HS-27A (cell line): ENCODE results near the gene SAMD5.

Experiments used
- DNase-seq: peaks from one replicate; pipeline ENCODE4 v3.0.0-alpha.2; 2012; ENCODE audit warnings: low read depth, missing footprints

The SAMD5 gene

DNA sequence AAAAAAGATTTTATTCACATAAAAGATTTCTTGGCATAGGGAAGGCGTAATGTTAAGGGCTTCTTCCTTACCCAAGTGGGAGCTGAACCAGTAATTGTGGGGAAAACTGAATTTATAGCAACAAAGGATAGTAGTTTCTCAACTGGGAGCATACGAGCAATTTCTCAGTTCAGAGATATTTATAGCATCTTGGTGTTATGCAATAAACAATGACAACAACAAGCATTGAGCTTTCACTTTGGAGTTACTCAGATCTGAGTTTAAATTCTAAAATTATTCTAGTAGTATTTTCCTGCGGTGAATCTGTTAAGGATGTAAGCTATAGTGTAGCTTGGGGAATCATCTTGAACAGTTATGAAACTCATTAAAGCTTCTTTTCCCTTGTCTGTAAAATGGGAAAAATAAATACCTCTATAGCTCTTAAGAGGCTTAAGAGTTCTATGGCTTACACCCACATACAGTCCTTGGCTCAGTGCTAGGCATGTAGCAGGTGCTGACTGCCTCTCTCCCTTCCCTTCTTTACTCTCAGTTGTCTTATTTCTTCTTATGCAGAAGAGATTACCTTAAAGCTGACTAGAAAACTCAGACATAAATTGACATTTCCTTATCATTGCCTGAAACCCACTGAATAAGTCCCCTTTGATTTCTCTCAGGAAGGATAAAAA, 58.8 kb downstream of the SAMD5 start:
- no peak for DNase-seq

DNA sequence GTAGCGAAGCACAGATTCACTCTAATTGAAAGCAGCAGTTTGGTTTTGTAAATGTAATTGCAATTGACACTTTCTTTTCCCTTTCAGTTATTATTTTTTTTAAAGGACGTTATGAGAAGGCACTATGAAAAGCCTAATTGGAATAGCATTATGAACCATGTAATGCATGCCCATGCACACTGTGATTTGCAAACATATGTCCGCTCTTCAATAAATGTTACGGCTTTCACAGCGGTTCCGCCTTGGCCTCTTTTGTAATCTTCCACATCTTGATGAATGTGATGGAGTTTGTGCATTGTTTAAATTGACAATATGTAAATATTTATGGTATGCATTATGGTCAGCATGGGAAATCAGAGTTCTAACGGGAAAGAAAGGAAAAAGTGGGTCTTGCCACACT, 61.3 kb downstream of the SAMD5 start:
- no peak for DNase-seq

DNA sequence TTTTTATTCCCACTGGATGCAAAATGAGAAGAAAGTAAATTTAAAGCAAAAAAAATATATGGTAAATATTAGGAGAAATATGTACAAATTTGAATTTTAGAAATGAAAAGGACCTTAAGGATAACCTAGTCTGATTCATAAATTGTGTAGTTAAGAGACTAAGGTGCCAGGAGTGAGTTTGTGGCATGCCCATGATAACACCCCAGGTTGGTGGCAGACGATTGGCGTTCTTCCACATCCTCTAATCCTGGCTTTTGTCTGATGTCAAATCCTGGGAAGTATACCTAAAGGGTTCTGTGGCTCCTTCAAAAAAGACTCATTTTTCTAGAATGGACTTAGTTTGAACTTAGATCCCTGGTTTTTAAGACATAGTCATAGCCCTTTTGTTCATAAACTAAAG, 62.2 kb downstream of the SAMD5 start:
- DNase-seq: no peak

DNA sequence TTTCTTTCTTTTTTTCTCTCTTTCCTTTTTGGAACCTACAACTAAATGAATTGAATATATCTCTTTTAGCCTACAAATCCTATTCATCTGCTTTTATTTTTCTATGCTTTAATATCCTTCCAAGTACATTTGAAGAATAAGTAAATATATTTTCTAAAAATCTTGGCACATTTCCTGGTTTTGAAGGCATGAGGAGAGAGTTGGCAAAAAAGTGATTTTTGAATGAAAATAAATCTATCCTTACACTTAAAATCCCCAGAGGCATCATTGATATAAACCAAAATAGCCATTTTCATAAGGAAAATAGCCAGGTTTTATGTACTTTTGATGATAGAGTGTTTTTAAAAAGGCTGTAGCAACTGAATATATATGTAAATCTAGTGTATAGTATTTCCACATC, 69.0 kb downstream of the SAMD5 start:
- DNase-seq: no peak

DNA sequence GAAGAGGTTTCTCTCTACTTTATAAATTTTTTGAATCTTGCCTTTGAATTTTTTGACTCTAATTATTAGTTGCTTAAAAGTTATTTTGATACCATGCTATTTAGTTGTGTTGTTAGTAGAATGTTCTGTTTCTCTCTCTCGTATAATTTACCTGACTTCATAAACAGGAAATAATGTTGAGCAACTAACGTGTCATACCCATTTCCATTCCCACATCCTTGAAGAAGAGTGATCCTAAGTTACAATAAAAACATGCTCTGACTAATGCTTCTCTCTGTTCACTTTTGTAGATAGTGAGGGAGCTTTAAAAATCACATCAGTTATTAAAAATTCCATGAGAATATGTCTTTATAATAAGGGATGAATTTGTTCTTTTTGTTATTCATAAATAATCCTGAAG, 69.7 kb downstream of the SAMD5 start:
- DNase-seq: no peak

DNA sequence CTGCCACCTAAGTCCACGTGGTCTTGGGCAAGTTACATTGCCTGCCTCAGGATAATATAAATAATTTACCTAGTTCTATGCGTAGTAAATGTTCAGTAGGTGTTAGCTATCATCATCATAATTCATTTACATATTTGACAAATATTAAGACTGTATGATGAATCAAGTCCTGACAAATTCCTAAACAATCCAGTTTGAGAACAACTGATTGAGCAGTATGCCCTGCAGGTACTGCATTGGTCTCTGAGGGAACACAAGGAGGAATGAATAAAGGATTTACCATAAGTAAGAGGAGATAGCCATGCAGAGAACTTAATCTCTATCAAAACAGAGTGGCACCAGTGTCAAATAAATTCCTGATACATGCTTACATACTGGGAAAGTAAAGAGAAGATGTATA, 70.4 kb downstream of the SAMD5 start:
- no peak for DNase-seq

DNA sequence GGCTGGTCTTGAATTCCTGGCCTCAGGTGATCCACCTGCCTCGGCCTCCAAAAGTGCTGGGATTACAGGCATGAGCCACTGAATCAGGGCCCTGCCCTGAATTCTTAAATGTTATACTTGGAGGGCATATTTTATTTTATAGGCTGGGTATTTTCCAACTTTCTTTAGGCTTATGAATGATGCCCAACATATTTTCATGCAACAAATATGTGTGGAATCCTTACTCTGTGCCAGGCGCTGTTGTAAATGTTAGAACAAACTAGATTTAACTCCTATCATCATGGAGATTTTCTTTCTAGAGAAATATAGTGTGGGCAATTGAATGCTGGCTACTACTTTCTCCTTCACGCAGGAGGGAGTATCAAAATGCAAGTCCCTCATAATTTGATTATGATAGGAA, 71.2 kb downstream of the SAMD5 start:
- DNase-seq: peak; percentile 30

DNA sequence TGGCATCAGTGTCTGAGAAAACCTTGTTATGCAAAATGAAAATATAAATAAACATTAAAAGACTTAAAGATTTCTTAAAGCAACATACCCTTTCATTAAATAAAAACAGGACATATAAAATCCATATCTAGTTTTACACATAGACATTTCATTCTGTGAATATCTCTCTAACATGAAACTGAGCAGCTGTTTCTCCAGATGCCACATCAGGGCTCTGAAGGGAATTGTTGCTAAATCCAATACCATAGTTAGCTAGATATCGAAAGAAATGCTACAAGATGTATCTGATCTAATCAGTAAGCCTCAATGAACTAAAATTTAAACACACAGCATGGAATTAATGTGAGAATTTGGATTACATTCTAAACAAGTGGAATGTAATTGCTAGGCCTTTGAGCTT, 74.5 kb downstream of the SAMD5 start:
- DNase-seq: no peak

DNA sequence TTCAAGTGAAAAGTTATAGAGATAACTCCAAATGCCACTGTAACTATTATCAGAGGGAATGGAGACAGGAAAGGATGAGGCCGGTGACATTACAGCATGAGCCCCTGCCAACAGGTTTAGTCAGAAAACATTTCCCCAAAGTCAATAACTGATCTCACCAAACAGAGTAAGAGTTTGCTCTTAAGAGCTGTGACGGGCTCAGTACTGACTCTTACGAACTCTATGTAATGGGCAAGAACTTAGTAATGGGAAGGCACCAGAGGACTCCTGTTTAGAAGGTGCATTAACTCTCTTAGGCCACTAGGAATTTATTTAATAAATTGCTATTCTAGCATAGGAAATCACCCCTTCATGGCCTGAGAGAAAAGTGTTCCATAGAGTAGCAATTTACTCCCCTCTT, 76.8 kb downstream of the SAMD5 start:
- DNase-seq: no peak

DNA sequence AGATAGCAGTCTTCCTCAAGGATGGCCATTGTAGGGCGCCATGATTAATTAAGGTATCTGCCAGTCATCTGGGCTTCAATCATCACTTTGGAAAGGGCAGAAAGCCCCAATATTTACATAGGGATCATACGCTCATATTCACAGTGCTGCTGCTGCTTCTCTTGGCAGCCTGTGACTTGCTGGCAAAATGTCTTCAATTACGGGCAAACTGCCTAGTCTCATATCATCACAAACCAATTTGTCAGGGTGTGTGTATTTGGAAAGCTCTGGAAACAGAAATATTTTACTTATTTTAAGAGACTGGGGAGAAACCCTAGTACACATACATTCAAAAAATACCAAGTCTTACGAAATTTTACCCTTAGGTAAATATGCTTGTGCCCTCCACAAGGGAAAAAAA, 77.6 kb downstream of the SAMD5 start:
- no peak for DNase-seq

DNA sequence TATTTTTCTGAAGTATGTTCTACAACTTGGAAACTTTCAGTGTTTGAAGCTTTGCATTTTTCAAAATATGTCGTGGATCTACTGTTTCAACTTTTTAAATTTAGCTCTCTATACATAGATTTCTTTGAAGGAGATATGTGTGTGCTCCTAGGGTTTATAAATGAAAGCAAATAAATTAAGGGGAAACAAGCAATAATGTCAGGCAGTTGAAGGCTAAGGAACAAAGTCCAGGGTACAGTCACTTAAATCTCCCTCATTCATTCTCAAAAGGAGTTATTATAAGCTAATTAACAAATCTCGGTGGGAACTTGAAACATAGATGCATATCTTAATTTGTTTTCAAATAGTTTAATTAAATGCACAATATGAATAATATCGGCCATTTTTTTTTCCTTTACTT, 79.4 kb downstream of the SAMD5 start:
- no peak for DNase-seq

DNA sequence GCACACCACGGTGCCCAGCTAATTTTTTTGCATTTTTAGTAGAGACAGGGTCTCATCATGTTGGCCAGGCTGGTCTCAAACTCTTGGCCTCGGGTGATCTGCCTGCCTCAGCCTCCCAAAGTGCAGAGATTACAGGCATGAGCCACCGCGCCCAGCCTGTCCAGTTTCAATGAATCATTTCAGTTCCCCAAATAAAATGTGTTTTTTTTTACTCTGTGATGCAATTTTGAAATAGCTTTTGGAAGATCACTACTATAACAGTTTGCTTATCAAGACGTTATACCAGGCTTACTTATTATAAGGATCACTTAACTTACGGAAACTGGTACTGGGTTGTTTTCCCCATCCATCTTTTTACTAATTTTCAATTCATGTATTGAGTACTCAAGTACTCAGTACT, 80.0 kb downstream of the SAMD5 start:
- DNase-seq: no peak

DNA sequence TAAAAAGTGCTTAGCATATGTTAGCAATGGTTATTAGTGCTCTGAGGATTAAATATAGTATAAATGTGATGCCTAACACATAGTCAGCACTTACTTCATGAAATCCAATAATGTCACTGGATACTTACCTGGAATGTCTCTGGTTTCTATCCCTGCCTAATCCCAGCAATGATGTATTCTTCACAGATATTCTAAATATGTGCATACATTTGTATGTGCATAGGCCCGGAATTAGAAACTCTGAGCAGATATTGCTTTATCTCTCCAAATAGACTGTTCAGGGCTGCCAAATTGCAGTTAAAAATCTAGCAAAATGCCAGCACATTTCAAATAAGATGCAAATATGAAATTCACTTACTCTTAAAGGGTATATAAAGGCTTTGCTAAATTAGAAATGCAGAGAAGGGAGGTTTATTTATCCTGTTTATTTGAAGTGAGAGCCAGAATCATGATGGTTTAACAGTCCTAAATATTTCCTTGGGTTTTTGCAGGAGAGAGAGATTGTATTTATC, 81.3 kb downstream of the SAMD5 start:
- no peak for DNase-seq

DNA sequence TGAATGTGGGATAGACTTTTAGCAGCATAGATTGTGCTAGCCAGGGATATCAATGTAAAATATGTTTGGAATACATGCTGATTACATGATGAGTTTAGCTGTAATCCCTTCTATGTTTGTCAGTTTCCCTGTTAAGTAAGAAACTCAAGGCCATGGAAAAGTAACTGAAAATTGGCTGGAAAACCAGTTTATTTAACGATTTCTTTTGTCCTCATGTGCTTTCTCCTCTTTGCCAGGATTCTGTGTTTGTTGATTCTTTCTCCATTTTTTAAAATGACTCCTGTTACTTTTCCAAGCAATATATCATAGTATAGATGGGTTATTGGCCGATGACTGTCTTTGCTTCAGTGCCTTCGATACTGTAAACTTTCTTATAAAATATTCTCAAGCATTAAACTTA, 87.5 kb downstream of the SAMD5 start:
- no peak for DNase-seq

DNA sequence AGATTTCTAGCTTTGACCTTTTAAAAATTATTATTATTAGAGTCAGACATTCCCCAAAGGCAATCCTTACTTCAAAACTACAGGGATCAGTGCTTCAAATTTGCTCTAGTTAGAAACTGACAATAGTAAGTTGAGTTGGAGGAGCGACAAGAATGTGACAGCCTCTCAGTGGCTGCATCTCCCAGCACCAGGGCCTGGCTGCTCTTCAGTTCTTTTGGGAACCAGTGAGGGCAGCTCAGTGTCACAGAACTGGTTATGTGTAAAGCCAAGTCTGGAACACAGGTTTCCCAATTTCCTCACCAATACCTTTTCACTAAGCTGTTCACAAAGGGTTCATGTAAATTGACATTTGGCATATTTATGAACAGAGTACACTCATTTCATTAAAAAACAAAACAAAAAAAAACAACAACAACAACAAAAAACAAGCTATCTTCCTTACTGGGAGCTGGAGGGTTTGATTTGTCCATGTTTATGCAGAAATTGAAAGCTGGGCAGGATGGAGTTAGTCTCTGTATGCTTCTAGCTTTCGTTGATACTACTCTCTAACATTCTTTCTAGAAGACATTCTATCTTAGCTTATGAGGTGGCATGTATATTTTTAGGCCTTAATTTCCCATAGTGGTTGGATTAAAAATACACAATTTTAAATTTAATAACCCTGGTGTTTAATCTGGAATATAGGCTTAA, 95.0 kb downstream of the SAMD5 start:
- DNase-seq: no peak

DNA sequence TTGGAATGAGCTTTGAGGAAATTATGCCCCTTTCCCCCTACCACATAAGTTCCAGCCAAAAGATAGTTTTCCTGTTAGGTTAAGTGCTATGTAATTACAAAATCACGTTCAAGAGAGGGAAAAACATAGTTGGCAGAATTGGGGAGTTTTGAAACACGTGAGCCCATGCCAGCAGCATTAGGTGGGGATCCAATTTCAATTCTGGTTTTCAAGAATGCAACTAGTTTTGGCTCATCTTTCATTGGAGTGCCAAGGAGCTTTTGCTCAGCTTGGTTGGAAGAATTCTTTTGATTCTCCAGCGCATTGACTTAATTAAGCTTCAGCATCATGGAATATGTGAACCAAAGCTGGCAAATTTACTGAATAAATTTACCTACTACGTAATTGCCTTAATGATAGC, 95.9 kb downstream of the SAMD5 start:
- DNase-seq: no peak

DNA sequence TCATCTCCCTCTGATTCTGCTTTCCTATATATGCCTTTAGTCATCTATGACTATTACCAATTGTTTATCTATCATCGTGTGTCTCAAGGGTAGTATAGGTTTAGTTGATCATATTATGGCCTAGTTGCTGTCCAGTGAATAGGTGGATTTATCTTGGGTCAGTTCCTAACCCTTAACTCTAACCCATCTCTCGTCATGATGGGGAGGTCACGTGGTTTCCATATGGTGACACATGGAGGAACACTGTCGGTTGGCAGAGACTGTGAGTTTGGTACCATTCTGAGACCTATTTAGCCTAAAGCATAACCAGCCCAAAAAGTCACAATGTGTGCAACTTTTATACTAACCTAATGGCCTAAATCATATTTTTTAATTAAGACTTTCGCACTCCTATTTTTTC, 103.5 kb downstream of the SAMD5 start:
- DNase-seq: no peak

DNA sequence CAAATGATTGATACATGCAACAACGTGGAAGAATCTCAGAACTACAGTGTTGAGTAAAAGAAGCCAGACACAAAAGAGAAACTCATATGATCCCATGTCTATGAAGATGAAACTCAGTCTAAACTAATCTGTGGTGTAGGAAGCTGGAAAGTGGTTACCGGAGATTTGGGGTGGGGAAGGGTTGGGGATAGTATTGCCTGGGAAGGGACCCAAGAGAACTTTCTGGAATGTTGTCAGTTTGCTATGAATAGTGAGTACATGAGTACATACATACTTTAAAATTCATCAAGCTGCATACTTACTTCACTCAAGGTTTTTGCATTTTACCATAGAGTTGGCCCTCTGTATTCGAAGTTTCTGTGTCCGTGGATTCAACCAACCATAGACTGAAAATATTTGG, 106.0 kb downstream of the SAMD5 start:
- no peak for DNase-seq

DNA sequence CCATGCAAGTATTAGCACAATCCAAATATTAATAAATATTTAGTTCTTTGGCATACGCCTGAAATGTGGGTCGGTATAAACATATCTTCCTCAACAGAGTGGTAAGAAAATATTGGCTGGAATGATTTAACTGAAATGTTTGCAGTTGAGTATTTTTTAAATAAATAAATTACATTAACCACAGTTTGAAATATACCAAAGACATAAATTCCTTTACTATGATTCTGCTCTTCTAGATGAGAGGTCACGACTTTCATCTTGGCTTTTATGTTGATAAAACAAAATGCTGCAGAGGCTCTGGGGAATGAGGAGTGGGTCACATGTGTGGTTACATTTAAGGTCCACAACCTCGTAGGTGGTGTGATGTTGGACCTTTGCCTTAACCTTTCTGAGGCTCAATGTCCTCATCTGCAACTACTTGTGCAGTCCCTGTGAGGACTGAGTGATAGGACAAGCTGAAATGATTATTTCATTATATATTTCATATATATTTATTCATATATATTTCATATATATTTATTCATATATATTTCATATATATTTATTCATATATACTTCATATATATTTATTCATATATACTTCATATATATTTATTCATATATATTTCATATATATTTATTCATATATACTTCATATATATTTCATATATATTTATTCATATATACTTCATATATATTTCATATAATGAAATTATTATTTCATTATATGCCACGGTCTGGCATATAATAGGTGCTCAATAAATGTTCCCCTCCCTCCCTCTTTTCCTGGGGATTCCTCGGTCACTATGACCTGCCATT, 107.4 kb downstream of the SAMD5 start:
- peak; percentile 22 for DNase-seq

DNA sequence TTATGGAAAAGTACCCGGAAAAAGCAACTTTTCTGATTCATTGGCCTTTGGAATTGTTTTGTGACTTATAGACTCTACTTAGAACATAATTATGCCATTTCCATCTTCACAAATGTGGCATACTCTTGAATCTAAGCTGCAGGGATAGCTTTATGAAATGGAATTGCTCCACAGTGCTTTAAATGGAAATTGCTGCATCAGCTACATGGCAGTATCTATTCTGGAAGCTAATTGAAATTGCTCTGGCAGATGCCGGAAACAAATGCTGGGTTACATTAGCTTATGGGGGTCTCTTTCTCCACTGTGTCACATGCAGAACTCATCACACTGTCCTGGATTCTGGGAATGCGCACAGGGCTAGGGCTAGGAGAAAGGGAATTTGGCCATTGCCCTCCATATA, 108.9 kb downstream of the SAMD5 start:
- no peak for DNase-seq

DNA sequence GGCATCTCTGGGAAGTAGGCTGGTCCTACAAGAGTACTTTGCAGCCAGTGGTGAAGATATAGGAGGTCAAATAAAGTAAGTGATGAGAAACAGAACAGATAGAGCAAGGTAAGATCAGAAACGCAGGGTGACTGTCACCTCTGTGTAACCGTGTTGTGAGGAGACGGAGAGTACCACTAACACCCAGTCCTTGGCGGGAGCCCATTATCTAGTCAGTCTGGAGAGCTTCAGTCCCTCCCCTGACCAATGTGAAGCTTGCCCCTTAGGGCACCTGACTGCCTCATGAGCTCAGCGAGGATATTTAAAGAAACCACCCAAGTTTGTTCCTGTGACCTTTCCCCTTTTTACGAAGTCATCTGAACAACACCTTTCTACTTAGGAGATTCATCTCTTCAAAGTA, 110.0 kb downstream of the SAMD5 start:
- no peak for DNase-seq

DNA sequence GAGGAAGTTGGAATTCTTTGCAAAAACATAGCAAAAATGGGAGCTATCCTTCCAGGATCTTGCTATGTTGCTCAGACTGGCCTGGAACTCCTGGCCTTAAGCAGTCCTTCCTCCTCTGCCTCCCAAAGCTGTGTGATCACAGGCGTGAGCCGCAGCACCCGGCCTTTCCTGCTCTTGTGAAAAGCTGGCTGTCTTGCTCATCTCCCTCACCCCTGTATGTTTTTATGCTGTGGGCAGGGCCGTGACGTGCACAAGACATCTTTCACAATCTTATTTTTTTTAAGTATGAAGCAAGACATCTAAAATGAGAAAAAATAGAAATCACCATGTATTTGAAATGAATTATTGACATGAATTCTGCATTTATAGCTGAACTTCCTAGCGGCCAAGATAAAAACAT, 110.4 kb downstream of the SAMD5 start:
- no peak for DNase-seq
